ENCODE results near the gene DCLK1.

GRCh38 chr13:35765941-35766340, 365.2 kb downstream of the DCLK1 start:
- no peak for TF ChIP-seq CTCF (IDR thresholded peaks at IDR 0.05)
- TF ChIP-seq POLR2A (IDR thresholded peaks at IDR 0.05) = no peak

Data from adrenal gland (tissue), 5 donors.